Skin of body (tissue), 2 donors: Measurements from ENCODE around the gene RANGAP1. TPM values are rescaled to one million over a fixed set of nuclear protein-coding genes. Genes with fewer than 3 reads are reported as not detected.
"Not testable (repeated sequence)": the region's sequence is repeated elsewhere in the genome, so short reads cannot be mapped to it uniquely, and the experiment has no call there.

Experiments used
- DNase-seq: peaks from one replicate; lab custom pipeline; 2025; lab: John Stamatoyannopoulos, UW
- total RNA-seq: library from RNA; depleted of rRNA; stranded (reverse); fragments of >200 nt; gene quantifications from one replicate; pipeline ENCODE4 v1.2.3, GENCODE V29; 2014

RANGAP1 gene
- total RNA-seq, 1 donor from 2014 or later = 26.9 TPM

GRCh38 chr22:41261541-41262249 lies 24.3 kb downstream of the RANGAP1 start:
- DNase-seq = no peak

DNA sequence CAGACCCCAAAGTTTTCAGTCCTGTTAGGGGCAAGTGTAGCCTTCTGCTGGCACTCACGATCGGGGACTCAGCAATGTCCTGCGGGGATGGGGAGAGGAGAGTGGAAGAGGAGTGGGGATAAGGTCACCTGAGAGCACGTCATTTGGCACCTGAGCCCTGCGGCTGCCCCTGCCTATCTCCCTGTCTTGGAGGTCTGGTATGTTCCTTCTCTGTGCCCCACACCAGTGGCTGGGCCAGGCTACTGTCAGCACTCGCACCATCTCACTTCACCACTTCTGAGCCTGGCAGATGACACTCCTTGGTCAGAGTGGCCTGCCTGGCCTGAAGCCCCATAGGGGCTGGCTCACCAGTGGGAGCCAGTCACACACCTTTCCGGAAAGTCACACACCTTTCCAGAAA lies 25.1 kb downstream of the RANGAP1 start:
- DNase-seq = no peak

DNA sequence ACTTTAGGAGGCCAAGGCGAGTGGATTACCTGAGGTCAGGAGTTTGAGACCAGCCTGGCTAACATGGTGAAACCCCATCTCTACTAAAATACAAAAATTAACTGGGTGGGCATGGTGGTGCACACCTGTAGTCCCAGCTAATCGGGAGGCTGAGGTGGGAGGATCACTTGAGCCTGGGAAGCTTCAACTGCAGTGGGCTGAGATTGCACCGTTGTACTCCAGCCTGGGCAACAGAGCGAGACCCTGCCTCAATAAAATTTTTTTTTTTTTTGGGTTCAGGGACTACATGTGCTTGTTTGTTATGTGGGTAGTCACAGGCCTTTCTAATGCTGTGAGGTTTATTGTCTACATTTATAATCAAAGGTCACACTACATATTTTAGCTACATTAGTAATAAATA lies 26.2 kb downstream of the RANGAP1 start:
- DNase-seq = not testable (repeated sequence)

GRCh38 chr22:41257696-41258095 lies 28.3 kb downstream of the RANGAP1 start:
- DNase-seq = no peak

GRCh38 chr22:41256254-41257253 lies 29.4 kb downstream of the RANGAP1 start:
- DNase-seq = no peak

GRCh38 chr22:41254230-41254629 lies 31.8 kb downstream of the RANGAP1 start:
- no peak for DNase-seq

- DNase-seq = no peak
Observed at GRCh38 chr22:41252365-41252764, 33.6 kb downstream of the RANGAP1 start.

DNA sequence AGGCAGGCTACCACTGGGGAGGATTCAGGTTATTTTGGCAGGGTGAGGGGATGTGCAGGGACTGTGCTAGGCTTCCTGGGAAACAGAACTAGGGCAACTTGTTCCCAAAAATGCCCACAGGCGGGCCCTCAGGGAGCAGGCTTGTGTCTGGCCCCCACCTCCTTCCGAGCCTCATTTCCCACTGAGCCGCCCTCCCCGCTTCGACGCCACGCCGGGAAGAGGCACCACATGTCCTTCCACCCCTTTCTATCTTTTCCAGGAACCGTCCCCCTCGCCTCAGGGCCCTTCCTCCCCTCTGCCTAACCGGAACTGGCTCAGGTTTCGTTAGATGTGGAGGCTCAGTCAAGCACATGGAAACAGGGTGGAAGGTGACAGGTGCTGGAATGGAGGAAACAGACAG lies 35.9 kb downstream of the RANGAP1 start:
- DNase-seq = no peak

DNA sequence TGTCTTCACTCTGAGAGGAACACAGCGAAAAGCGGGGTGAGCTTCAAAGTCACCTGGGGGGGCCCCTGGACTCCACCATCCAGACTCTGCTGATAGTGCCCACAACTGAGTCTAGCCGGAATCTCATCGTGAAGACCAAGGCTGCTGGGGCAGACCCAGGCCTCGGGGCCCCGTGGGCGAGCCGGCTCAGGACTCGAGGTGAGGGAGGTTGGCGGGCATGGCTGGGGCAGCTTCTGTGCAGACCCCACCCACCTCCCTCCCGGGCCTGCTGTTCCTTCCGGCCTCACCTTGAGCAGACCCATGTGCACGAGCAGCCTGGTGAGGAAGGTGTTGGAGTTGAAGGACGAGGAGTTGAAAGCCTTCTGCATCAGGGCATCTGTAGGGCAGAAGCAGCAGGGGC lies 36.5 kb downstream of the RANGAP1 start:
- no peak for DNase-seq

GRCh38 chr22:41248758-41249157 lies 37.2 kb downstream of the RANGAP1 start:
- no peak for DNase-seq

- DNase-seq = no peak
Observed at GRCh38 chr22:41248314-41248713, 37.7 kb downstream of the RANGAP1 start.

GRCh38 chr22:41247703-41248102 lies 38.3 kb downstream of the RANGAP1 start:
- no peak for DNase-seq

DNA sequence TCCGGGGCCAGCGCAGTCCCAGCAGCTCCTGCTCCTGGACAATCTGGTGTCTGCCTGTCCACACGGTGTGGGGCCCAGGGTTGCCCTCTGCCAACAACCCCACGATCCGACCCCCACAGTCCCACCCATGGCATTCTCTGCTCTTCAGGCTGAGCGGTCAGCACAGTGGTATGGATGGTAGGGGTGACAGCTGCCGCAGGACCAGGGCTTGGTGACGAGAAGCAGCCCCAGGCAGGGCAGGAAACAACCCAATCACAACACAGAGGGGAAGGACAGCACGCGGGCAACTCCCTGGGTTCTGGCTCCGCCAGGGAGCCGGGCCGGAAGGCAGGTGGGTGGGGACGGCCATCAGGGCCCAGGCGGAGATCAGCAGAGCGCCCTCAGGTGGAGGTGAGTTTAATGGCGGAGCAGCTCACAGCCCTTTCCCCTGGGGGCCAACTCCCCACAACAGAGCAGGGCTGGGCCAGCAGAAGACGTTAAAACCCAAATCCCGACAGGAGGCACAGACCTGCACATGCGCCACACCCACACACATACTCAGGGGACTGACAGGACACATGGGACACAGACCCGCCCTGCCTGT lies 40.0 kb downstream of the RANGAP1 start:
- DNase-seq = no peak

DNA sequence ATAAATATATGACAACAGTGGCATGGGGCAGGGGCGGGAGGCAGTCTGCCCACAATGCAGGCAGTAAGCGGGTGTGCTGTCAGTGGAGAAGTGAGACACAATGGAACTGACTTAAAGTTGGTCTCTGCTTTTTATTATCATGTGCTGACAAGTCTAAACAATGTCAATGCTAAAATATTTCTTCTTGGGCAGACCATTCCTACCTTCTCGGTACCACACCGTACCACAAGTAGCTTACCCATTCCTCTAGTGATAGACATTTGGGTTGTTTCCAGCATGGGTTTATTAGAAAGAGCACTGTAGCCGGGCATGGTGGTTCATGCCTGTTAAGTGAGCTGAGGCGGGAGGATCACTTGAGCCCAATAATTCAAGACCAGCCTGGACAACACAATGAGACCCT lies 42.6 kb downstream of the RANGAP1 start:
- no peak for DNase-seq

DNA sequence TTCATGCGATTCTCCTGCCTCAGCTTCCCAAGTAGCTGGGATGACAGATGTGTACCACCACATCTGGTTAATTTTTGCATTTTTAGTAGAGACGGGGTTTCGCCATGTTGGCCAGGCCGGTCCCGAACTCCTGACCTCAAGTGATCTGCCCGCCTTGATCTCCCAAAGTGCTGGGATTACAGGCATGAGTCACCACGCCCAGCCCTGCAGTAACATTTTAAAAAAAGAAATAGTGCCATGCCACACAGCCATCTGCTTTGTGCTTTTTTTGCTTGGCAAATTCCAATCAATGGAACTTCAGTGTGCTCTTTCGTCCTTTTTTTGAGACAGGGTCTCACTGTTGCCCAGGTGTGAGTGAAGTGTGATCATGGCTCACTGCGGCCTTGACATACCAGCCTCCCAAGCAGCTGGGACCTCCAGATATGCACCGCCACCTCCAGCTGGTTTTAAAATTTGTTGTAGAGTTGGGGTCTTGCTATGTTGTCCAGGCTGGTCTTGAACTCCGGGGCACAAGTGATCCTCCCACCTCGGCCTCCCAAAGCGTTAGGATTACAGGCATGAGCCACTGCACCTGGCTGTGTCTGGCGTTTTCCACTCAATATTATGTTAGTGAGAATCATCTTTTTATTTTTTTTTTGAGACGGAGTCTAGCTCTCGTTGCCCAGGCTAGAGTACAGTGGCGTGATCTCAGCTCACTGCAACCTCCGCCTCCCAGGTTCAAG lies 43.4 kb downstream of the RANGAP1 start:
- no peak for DNase-seq

GRCh38 chr22:41241133-41241676 lies 44.8 kb downstream of the RANGAP1 start:
- no peak for DNase-seq

GRCh38 chr22:41240377-41241132 lies 45.4 kb downstream of the RANGAP1 start, which contains the start of gene CHADL:
Gene CHADL (minus strand): TSS chr22:41240931. CDS start chr22:41240881, 50 bp downstream.
- DNase-seq = no peak

DNA sequence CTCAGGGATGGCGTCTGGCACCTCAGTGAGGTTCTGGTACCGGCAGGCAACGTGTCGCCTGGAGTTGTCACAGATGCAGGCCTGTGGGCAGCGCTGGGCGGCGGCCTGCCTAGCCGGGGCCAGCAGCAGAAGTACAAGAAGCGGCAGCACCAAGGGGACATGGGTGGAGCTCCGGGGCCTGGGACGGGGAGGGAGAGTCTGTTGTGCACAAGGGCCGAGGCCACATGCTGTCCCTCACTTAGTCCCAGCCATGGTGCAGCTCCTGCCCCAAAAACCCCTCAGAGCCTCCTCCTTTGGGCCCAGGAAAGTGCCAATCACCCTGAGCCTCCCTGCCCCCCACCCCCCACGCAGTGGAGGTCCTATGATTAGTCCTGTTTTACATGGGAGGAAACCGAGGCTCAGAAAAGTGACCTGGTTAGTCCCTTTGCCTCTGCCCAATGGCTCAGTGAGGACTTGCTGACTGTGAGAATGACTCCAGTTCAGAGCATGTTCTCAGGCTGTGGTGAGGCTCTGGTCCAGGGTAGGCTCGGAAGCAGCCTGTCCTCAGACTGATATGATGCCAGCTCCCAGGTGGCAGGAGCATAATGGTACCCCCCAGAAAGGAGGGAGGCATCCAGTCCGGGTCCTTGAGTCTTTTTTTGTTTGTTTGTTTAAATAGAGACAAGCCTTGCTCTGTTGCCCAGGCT lies 46.4 kb downstream of the RANGAP1 start:
- no peak for DNase-seq

DNA sequence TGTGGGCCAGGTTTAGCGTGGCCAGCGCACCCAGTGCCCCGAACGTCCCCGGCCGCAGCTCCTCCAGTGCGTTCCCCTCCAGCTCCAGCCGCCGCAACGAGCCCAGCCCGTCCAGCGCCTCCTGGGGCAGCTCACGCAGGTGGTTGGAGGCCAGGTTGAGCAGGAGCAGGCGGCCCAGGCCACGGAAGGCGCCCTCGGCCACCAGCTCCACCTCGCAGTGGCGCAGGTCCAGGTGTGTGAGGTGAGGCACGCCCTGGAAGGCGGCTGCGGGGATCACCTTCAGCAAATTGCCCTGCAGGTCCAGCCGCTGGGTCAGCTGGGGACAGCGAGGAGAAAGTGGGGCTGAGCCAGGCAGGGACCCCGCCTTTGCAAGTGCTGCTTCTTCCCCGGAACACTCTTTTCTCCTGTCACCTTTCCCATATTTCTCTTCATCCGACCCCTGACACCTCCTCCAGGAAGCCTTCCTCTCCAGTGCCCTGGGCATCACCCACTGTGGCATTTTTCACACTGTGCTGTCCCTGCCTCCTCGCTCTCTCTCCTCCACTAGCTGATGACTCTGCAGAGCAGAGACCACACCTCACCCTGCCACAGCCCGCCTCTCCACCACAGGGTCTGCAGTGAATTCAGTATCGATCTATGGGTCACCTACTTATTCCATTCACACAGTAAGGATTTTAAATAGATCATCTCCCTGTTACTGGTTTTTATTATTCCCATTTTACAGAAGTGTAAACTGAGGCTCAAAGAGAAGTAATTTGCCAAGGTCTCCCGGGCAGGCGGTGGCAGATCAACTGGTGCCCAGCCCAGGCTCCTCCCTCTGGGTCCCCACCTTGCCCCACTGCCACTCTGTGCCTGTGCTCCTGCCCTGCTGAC lies 47.2 kb downstream of the RANGAP1 start:
- no peak for DNase-seq
